ENCODE results near the gene SEMA5B.

- no peak for TF ChIP-seq CTCF (IDR thresholded peaks at IDR 0.05)
- no peak for TF ChIP-seq ZFX (IDR thresholded peaks at IDR 0.05; ENCODE audit: borderline replicate concordance)
These were observed 44.6 kb upstream of the SEMA5B start for GRCh38 chr3:123072152-123072551.
